Uterus (tissue), 2 donors: ENCODE measurements around the gene PKD2L1.

Source experiments
- CTCF ChIP-seq, 4 experiments: fragments of 200-600 bp in 2 of 4; fragments of 450-650 bp in 2 of 4; sonication (generic) in 2 of 4; IDR thresholded peaks; one replicate each; pipeline ENCODE4 v1.5.1; 2016 to 2019; ENCODE audit warnings: antibody characterized with exemption in 4 of 4, mild to moderate bottlenecking in 2 of 4, moderate library complexity in 1 of 4
- POLR2A ChIP-seq, 2 donors: fragments of 450-650 bp; IDR thresholded peaks; one replicate each; pipeline ENCODE4 v1.6.1; 2016; ENCODE audit warnings: antibody characterized with exemption in 2 of 2, mild to moderate bottlenecking in 1 of 2, moderate library complexity in 1 of 2

GRCh38 chr10:100327718-100328009, 2.4 kb downstream of the PKD2L1 start:
- TF ChIP-seq CTCF (IDR thresholded peaks at IDR 0.05) (no peak), POLR2A (IDR thresholded peaks at IDR 0.05) (no peak)
